Adrenal gland (tissue), 5 donors: ENCODE measurements around the gene DNMT1.

Experiments used
- POLR2A ChIP-seq, 2 donors: fragments of 450-650 bp; IDR thresholded peaks; one replicate each; pipeline ENCODE4 v1.6.1; 2017; ENCODE audit warnings: antibody characterized with exemption in 2 of 2, mild to moderate bottlenecking in 2 of 2, moderate library complexity in 1 of 2
- TF ChIP-seq, protein P1 (sequence below), 6 experiments: fragments of 450-650 bp in 4 of 6; fragments of 200-600 bp in 2 of 6; sonication (generic) in 1 of 6; IDR thresholded peaks; 1 replicate in 5 of 6; 2 replicates in 1 of 6; pipeline versions ENCODE4 v1.5.1 to v1.8.0; 2016 to 2021; ENCODE audit warnings: antibody characterized with exemption in 6 of 6, mild to moderate bottlenecking in 2 of 6, moderate library complexity in 1 of 6
- donor health status: DM: no; HTN: no; CAD: no.

DNA sequence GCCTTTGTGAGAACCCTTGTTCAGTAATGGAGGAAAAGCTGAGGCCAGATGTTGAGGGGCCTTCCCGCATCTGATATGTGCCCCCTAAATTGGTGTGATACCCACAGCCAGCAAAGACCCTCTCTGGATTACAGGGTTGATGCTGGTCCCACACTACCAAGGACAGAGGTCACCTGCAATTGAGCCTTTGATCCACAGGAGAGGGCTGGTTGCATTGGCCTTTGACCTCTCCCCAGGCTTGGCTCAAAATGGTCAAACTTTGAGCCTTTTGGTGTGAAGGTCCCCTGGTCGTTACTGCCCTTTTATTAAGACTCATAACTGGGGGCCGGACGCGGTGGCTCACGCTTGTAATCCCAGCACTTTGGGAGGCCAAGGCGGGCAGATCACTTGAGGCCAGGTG, 48.9 kb upstream of the DNMT1 start:
- TF ChIP-seq, protein P1, sequence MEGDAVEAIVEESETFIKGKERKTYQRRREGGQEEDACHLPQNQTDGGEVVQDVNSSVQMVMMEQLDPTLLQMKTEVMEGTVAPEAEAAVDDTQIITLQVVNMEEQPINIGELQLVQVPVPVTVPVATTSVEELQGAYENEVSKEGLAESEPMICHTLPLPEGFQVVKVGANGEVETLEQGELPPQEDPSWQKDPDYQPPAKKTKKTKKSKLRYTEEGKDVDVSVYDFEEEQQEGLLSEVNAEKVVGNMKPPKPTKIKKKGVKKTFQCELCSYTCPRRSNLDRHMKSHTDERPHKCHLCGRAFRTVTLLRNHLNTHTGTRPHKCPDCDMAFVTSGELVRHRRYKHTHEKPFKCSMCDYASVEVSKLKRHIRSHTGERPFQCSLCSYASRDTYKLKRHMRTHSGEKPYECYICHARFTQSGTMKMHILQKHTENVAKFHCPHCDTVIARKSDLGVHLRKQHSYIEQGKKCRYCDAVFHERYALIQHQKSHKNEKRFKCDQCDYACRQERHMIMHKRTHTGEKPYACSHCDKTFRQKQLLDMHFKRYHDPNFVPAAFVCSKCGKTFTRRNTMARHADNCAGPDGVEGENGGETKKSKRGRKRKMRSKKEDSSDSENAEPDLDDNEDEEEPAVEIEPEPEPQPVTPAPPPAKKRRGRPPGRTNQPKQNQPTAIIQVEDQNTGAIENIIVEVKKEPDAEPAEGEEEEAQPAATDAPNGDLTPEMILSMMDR (IDR thresholded peaks at IDR 0.05), result no peak
- TF ChIP-seq POLR2A (IDR thresholded peaks at IDR 0.05), result no peak
